Cardiac fibroblast (primary cell): ENCODE results near the gene MCF2L2.

Experiments used
- DNase-seq, 2 donors: peaks; one replicate each; pipeline versions ENCODE4 v3.0.0 to v3.0.0-alpha.2; 2010; ENCODE audit warnings: low read depth in 2 of 2
- H3K4me3 ChIP-seq, 2 donors: replicated peaks in 1 of 2; 1 replicate in 1 of 2; 2 replicates in 1 of 2; pipeline ENCODE4 v1.5.1; 2011; ENCODE audit warnings: low read depth in 2 of 2, low read length in 2 of 2, mild to moderate bottlenecking in 2 of 2, moderate library complexity in 1 of 2
- CTCF ChIP-seq: IDR thresholded peaks from one replicate; pipeline ENCODE4 v1.5.1; 2011; ENCODE audit warnings: low read depth, mild to moderate bottlenecking, low read length, inconsistent platforms

The MCF2L2 gene

GRCh38 chr3:183454064-183454463 is 25.6 kb upstream of the MCF2L2 start:
- TF ChIP-seq CTCF, result no peak
- H3K4me3 ChIP-seq, result no peak overlapping the region
- no peak for DNase-seq

DNA sequence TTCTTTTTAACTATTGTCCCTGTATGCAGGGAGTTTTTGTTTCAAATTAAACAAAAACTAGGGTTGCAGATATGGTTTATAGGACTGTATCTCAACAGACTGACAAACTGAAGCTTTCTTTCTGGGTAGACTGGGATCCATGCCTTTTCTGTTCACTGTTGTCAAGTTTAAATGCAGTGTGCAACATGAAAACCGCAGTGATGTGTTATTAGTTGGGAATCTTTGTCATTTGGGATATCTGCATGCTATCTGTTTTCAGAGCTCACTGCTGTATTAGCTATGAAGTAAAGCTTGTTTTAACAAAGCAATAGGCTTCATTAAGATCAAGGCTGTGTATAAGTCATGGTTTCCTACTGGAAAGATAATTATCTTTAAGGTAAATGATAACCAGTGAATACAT is 21.4 kb upstream of the MCF2L2 start:
- TF ChIP-seq CTCF, result no peak
- no peak overlapping the region for H3K4me3 ChIP-seq

DNA sequence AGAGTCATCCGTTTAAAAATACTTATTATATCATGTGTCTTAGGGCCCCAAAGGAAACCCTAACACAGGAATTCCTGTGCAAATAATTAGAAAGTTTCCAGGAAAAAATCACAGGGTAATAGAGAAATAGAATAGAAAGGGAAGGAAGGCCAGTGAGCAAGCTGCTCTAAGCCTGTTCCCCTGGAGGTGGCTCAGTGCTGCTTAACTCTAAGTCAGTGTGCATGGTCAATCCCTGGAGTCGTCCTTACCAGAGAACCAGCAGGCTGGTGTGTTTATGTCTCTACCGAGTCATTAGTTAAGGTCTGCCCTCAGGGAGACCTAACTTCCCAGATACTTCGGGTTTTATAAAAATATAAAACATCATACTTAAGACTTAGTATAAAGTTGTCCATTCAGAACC is 21.0 kb upstream of the MCF2L2 start:
- peak; percentile 48 to 51 for DNase-seq
- H3K4me3 ChIP-seq, result peak overlapping the region in 1 of 2 donors; percentile 13
- peak; percentile 9 for TF ChIP-seq CTCF

More for the DNA sequence above, 21.4 kb upstream of the MCF2L2 start:
- no peak for DNase-seq

DNA sequence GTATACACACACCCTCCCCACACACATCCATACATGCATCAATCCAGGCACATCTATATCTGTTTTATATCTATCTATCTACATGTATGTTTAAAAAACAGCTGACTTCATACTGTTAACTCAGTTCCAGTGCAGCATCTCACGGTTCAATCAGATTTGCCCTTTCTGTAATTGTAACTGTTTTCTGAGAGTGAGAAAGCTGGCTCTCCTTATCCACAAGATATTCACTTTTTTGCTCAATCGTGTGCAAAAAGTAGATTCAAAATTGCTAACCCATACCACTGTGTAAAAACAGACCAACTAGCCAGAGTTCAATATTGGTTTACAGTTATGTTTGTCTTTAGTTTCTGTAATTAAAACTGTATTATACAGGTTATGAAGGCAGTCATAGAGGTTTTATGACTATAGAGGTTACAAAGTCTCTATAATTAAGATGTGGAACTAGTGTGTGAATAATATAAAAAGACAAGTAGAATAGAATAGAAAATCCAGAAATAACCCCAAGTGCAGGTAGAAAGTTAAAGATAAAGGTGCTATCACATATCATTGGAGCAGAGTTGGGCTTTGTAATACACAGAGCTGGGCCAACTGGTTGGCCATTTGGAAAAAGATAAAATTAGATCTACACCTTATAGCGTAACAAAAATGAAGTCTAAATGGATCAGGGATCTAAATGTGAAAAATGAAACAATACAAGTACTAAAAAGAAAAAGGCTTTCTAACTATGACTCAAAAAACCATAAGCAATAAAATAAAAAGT is 20.1 kb upstream of the MCF2L2 start:
- peak overlapping the region; percentile 74 to 94 for H3K4me3 ChIP-seq
- TF ChIP-seq CTCF, result no peak
- no peak for DNase-seq

DNA sequence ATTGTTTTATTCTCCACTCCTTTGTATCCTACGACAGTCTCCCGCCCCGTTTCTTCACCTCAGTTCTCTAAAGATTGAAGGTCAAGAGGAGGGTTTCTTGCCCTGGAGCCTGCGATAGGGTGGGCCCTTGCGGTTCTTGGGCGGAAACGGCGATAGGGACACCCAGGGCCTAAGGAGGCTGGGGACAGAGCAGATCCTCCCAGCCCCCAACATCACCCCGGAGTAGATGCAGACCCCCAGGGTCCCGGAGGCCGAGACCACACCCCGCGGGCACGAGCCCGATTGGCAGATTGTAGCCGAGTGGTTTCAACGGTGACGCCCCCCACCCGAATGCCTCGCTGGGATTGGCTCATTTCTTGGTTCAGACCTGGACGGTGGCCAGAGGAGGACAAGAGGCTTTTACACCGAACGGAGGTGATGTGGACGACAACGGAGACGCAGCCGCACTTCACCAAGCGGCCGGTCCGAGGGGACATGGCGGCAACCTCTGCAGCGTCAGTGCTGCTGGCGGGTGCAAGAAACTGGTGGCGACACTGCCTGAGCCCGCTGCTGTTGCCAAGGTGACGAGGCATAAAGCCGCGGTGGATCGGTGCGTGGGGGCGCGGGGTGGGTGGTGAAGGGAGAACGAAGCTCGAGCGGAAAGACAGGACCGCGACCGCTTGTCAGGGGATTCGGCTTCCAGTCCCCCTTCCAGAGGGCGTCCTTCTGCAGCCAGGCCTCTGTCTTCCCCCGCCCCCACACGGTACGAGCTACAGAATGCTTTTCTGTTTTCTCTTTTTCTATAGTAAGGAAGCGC is 19.0 kb upstream of the MCF2L2 start:
- DNase-seq, result peak; percentile 82 to 86
- H3K4me3 ChIP-seq, result peak overlapping the region; percentile 74 to 94
- TF ChIP-seq CTCF, result no peak

GRCh38 chr3:183446838-183447205 is 18.4 kb upstream of the MCF2L2 start:
- TF ChIP-seq CTCF, result no peak
- peak overlapping the region; percentile 74 to 94 for H3K4me3 ChIP-seq
- DNase-seq, result no peak
